GM12801 (cell line): ENCODE results near the gene TCERG1.

Experiments
- CTCF ChIP-seq: IDR thresholded peaks from one replicate; pipeline ENCODE4 v1.5.1; 2011; ENCODE audit warnings: control low read depth; ENCODE audit not compliant: insufficient read length; ENCODE audit errors: extremely low read depth

Gene TCERG1

GRCh38 chr5:146510559-146511125 lies 63.5 kb downstream of the TCERG1 start:
- TF ChIP-seq CTCF = no peak

DNA sequence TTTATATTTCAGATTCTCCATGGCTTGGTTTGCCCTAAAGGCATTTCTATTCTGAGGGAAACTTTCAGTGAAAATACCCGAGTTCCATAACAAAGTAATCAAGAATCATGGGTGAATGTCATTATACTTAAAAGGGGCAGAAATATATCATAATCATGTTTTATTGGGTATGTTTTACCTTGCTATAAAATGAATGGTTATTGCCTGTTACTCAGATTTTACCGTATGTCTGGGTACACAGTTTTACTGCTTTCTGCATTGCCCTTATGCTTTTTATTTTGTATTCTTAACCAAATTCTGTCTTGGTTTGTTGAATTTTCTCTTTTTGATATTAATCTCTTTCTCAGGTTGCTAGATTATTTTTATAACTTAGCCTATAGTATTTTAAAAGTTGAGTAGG lies 66.3 kb downstream of the TCERG1 start:
- no peak for TF ChIP-seq CTCF

- TF ChIP-seq CTCF = no peak
These were observed 67.4 kb downstream of the TCERG1 start for GRCh38 chr5:146514575-146514974.

- TF ChIP-seq CTCF = no peak
These were observed 68.5 kb downstream of the TCERG1 start for GRCh38 chr5:146515473-146516150.

- TF ChIP-seq CTCF = no peak
These were observed 69.0 kb downstream of the TCERG1 start, which contains the start of gene GPR151 for GRCh38 chr5:146516151-146516475. GPR151 (minus strand) TSS chr5:146516190; CDS start chr5:146516113, 77 bp downstream.

GRCh38 chr5:146519554-146519953 lies 72.4 kb downstream of the TCERG1 start:
- TF ChIP-seq CTCF = no peak

DNA sequence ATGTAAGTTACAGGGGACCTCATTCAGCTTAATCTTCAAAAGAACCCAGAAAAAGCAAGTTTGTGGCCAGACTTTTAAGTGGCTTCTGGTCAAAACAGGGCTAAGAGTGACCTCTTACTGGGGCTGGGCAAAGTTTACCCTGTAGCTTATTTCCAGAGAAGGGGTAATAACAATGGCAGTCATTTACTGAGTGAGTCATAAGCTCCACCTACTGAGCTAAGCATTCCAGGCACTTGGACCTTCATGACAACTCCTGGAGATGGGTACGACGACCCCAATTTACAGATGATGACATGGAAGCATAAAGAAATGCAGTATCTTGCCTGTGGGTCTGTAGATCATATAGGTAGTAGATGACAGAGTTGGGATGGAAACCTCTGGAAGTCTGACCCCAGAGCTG lies 73.6 kb downstream of the TCERG1 start:
- TF ChIP-seq CTCF = no peak
